Measurements from ENCODE around the gene BMPR1B. TPM values are rescaled to one million over a fixed set of nuclear protein-coding genes. Genes with fewer than 3 reads are reported as not detected.
"Not testable (repeated sequence)": the region's sequence is repeated elsewhere in the genome, so short reads cannot be mapped to it uniquely, and the experiment has no call there.

The BMPR1B gene
- total RNA-seq, 3 donors from 2014 or later, result 0.64 to 7.2 (median 2.0) TPM

GRCh38 chr4:94827481-94828110 lies 69.8 kb downstream of the BMPR1B start:
- no peaks in the 10 kb centered on the region for H3K36me3 ChIP-seq
- H3K27ac ChIP-seq, result no peak overlapping the region
- TF ChIP-seq POLR2A (IDR thresholded peaks at IDR 0.05) (no peak), POLR2AphosphoS5 (IDR thresholded peaks at IDR 0.05) (no peak), CTCF (IDR thresholded peaks at IDR 0.05) (no peak)
- H3K4me1 ChIP-seq, result no peaks in the 10 kb centered on the region
- no peak for DNase-seq (ENCODE audit: low spot score in 2 of 2)
- H3K9me3 ChIP-seq, result no peaks in the 10 kb centered on the region
- H3K4me3 ChIP-seq, result no peak overlapping the region
- H3K27me3 ChIP-seq, result peaks cover 0 to 3% of the 10 kb centered on the region in 2 donors
- intact Hi-C loops (cut with DNase I; ENCODE audit: low total_unique reads), result no loop called here

DNA sequence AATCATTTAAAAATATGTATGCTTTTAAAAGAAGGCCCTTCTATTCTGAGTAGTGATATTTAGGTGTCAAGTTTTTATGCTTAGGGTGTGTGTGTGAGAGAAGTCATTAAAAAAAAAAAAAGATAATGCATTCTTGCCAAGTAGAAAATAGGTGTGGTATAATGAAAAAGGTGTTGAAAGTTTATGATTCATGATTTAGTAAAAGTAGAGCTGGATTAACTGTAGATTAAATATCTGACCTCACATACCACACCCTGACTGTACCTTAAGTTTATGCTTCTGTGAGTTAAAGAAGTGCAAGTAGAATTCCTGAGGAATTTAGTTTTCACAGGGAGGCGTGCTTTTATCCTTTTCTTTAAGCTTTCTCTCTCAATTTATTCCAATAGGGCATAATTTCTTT lies 71.1 kb downstream of the BMPR1B start:
- no peak for DNase-seq (ENCODE audit: low spot score in 2 of 2)
- no peaks in the 10 kb centered on the region for H3K4me1 ChIP-seq
- H3K27me3 ChIP-seq, result peaks cover 0 to 3% of the 10 kb centered on the region in 2 donors
- intact Hi-C loops (cut with DNase I; ENCODE audit: low total_unique reads), result no loop called here
- H3K9me3 ChIP-seq, result no peaks in the 10 kb centered on the region
- H3K4me3 ChIP-seq, result no peak overlapping the region
- no peak overlapping the region for H3K27ac ChIP-seq
- no peak for TF ChIP-seq POLR2AphosphoS5 (IDR thresholded peaks at IDR 0.05)
- TF ChIP-seq CTCF (IDR thresholded peaks at IDR 0.05), result no peak
- TF ChIP-seq POLR2A (IDR thresholded peaks at IDR 0.05), result no peak
- H3K36me3 ChIP-seq, result no peaks in the 10 kb centered on the region

DNA sequence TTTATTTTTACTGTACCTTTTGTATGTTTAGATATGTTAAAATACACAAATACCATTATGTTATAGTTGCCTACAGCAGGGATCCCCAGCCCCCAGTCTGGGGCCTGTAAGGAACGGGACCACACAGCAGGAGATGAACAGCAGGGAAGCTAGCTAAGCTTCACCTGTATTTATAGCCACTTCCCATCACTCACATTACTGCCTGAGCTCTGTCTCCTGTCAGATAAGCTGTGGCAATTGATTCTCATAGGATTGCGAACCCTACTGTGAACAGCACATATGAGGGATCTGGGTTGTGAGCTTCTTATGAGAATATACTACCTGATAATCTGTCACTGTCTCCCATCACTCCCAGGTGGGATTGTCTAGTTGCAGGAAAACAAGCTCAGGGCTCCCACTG lies 73.9 kb downstream of the BMPR1B start:
- H3K36me3 ChIP-seq, result no peaks in the 10 kb centered on the region
- H3K27ac ChIP-seq, result no peak overlapping the region
- no peak for DNase-seq (ENCODE audit: low spot score in 2 of 2)
- H3K9me3 ChIP-seq, result no peaks in the 10 kb centered on the region
- no peaks in the 10 kb centered on the region for H3K4me1 ChIP-seq
- TF ChIP-seq POLR2A (IDR thresholded peaks at IDR 0.05) (no peak), POLR2AphosphoS5 (IDR thresholded peaks at IDR 0.05) (no peak), CTCF (IDR thresholded peaks at IDR 0.05) (no peak)
- peaks cover 0 to 3% of the 10 kb centered on the region in 2 donors for H3K27me3 ChIP-seq
- no peak overlapping the region for H3K4me3 ChIP-seq
- intact Hi-C loops (cut with DNase I; ENCODE audit: low total_unique reads), result no loop called here

DNA sequence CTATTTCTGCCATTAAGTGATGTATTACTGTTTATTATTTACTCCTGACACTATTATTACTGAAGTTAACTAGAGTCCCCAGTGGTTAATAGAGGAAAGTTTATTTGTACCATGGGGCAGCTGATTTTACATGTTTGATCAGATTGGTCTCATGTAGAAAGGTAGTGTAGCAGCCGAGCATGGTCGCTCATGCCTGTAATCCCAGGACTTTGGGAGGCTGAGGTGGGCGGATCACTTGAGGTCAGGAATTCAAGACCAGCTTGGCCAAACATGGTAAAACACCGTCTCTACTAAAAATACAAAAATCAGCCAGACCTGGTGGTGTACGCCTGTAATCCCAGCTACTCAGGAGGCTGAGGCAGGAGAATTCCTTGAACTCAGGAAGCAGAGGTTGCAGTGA lies 74.6 kb downstream of the BMPR1B start:
- H3K27ac ChIP-seq; H3K4me3 ChIP-seq; DNase-seq (ENCODE audit: low spot score in 2 of 2); intact Hi-C loops (cut with DNase I; ENCODE audit: low total_unique reads); H3K9me3 ChIP-seq; H3K36me3 ChIP-seq; H3K4me1 ChIP-seq; H3K27me3 ChIP-seq: not testable (repeated sequence)

DNA sequence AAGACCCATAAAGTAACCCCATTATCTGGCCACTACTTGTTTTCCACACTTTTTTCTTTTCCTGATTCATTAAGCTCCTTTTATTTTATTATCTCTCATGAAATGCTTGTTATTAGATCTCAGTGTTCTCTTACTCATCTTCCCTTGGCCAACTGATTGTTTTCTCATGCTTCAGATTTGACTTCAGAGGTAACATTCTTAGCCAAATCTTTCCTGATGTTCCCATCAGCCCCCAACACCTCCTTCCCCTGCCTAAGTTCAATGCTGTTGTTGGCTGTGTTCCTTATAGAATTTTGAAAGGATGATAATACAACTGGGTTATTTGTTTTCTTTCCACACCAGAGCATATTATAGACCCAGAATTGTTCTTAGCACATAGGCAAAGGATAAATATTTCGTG lies 75.6 kb downstream of the BMPR1B start:
- H3K4me3 ChIP-seq, result no peak overlapping the region
- intact Hi-C loops (cut with DNase I; ENCODE audit: low total_unique reads), result no loop called here
- H3K27ac ChIP-seq, result no peak overlapping the region

More for the DNA sequence above, 75.6 kb downstream of the BMPR1B start:
- Histone ChIP-seq H3K9me3 (peaks cover 0 to 3% of the 10 kb centered on the region in 2 donors), H3K27me3 (no peaks in the 10 kb centered on the region), H3K4me1 (no peaks in the 10 kb centered on the region), H3K36me3 (no peaks in the 10 kb centered on the region)
- no peak for TF ChIP-seq POLR2AphosphoS5 (IDR thresholded peaks at IDR 0.05)
- TF ChIP-seq CTCF (IDR thresholded peaks at IDR 0.05), result no peak
- TF ChIP-seq POLR2A (IDR thresholded peaks at IDR 0.05), result no peak
- no peak for DNase-seq (ENCODE audit: low spot score in 2 of 2)
